ENCODE data around the gene WWOX. TPM values are rescaled to one million over a fixed set of nuclear protein-coding genes. Genes with fewer than 3 reads are reported as not detected.

WWOX gene
- total and polyA plus RNA-seq, 2 of the 13 experiments (the other 11 are each of a cell fraction or from before 2014, with no cell fraction given): 9.1 to 37.4 TPM

- 86% methylated on average over 6 of the region's 6 CpGs for WGBS (ENCODE audit: low lambda C conversion rate)
- H3K27ac ChIP-seq (ENCODE audit: extremely low read length, insufficient read depth, low read length): no peak overlapping the region
- TF ChIP-seq THRA (CRISPR knock-in tag; IDR thresholded peaks at IDR 0.05; ENCODE audit: borderline replicate concordance) (no peak), MAX (IDR thresholded peaks at IDR 0.05) (no peak), THAP7 (CRISPR knock-in tag; IDR thresholded peaks at IDR 0.05) (no peak), KAT2B (IDR thresholded peaks at IDR 0.05; ENCODE audit: borderline replicate concordance, low read depth, low read length) (no peak), MLLT10 (CRISPR knock-in tag; IDR thresholded peaks at IDR 0.05) (no peak), ZNF776 (CRISPR knock-in tag; IDR thresholded peaks at IDR 0.05) (no peak), ZNF383 (CRISPR knock-in tag; IDR thresholded peaks at IDR 0.05; ENCODE audit: borderline replicate concordance) (no peak), ARNT (IDR thresholded peaks at IDR 0.05) (no peak), YEATS2 (CRISPR knock-in tag; IDR thresholded peaks at IDR 0.05; ENCODE audit: borderline replicate concordance) (no peak), GPBP1L1 (CRISPR knock-in tag; IDR thresholded peaks at IDR 0.05) (no peak), ZNF614 (CRISPR knock-in tag; IDR thresholded peaks at IDR 0.05; ENCODE audit: borderline replicate concordance) (no peak)
Measured at GRCh38 chr16:78577630-78578029, 478.2 kb downstream of the WWOX start.

More at GRCh38 chr16:78577630-78578029, 478.2 kb downstream of the WWOX start:
- H2AFZ ChIP-seq (ENCODE audit: low read length): no peak overlapping the region
- H3K9ac ChIP-seq (ENCODE audit: insufficient read depth, low read depth, low read length): no peak overlapping the region
- H3K79me2 ChIP-seq (ENCODE audit: insufficient read depth, low read length): no peaks in the 10 kb centered on the region
- ChIA-PET POLR2A (no interaction called here), CTCF (ENCODE audit: low intra/inter-chr PET ratio, low total read pairs) (no interaction called here)
- H3K9me3 ChIP-seq (ENCODE audit: low read length): no peaks in the 10 kb centered on the region
- ATAC-seq (no peak), DNase-seq (ENCODE audit: low spot score) (no peak), FAIRE-seq (no peak)
- BruUV-seq (replicated peaks): no TSS peak
- H3K27me3 ChIP-seq (ENCODE audit: control insufficient read depth in 1 of 2, insufficient read depth in 2 of 2, low read length in 2 of 2): no peaks in the 10 kb centered on the region
- intact Hi-C loops (cut with micrococcal nuclease; ENCODE audit: unreplicated experiment) (no loop called here), in situ Hi-C loops (cut with HindIII; ENCODE audit: extremely low pct_ligation_motif_present, low pct_unique_long_range_greater_than_20kb) (no loop called here)
- no peaks in the 10 kb centered on the region for H4K20me1 ChIP-seq (ENCODE audit: insufficient read depth, low read length)
- H3K4me2 ChIP-seq (ENCODE audit: low read depth, low read length): no peak overlapping the region
- no peak overlapping the region for H3K4me3 ChIP-seq (replicated peaks in 1 of 3; ENCODE audit: insufficient read depth in 1 of 3, low read depth in 2 of 3, low read length in 3 of 3)
- H3K36me3 ChIP-seq (replicated peaks in 1 of 2; ENCODE audit: control insufficient read depth in 1 of 2, insufficient read depth in 2 of 2, low read length in 2 of 2): no peaks in the 10 kb centered on the region
- no peaks in the 10 kb centered on the region for H3K4me1 ChIP-seq (ENCODE audit: insufficient read depth, low read length)
